Measurements from ENCODE around the gene COL19A1.

GRCh38 chr6:69918813-69919475 lies 52.6 kb downstream of the COL19A1 start:
- TF ChIP-seq EZH2 (IDR thresholded peaks at IDR 0.05) (no peak), POLR2AphosphoS5 (IDR thresholded peaks at IDR 0.05; ENCODE audit: borderline replicate concordance, low read depth, low read length) (no peak)
